Heart left ventricle (tissue), 16 donors: ENCODE data around the gene GADL1. TPM values are rescaled to one million over a fixed set of nuclear protein-coding genes. Genes with fewer than 3 reads are reported as not detected.

ENCODE experiments used
- ATAC-seq, 4 donors: fragments of 200-7000 bp; cut with Tn5 transposase; one replicate each; pipeline ENCODE4 v1.9.1; 2020 to 2022; ENCODE audit warnings: moderate library complexity in 4 of 4, mild to moderate bottlenecking in 3 of 4, moderate number of reproducible peaks in 1 of 4
- DNase-seq, 5 donors: peaks; one replicate each; pipeline ENCODE4 v3.0.0-alpha.2; 2020
- H3K27ac ChIP-seq, 12 donors: fragments of 200-600 bp; sonication (generic) in 4 of 12; one replicate each; pipeline versions ENCODE4 v1.5.0 to v1.8.0; 2016 to 2022; ENCODE audit warnings: mild to moderate bottlenecking in 2 of 12
- H3K27me3 ChIP-seq, 9 donors: fragments of 200-600 bp; sonication (generic) in 2 of 9; one replicate each; pipeline versions ENCODE4 v1.5.1 to v1.8.0; 2016 to 2022; ENCODE audit warnings: mild to moderate bottlenecking in 3 of 9
- H3K36me3 ChIP-seq, 9 donors: fragments of 200-600 bp; sonication (generic) in 2 of 9; one replicate each; pipeline versions ENCODE4 v1.5.0 to v1.8.0; 2018 to 2022; ENCODE audit warnings: mild to moderate bottlenecking in 2 of 9
- H3K4me1 ChIP-seq, 12 donors: fragments of 200-600 bp; sonication (generic) in 4 of 12; one replicate each; pipeline versions ENCODE4 v1.5.0 to v1.8.0; 2016 to 2022; ENCODE audit warnings: mild to moderate bottlenecking in 3 of 12
- H3K4me3 ChIP-seq, 12 donors: fragments of 200-600 bp; sonication (generic) in 4 of 12; one replicate each; pipeline versions ENCODE4 v1.5.0 to v1.8.0; 2017 to 2022; ENCODE audit warnings: mild to moderate bottlenecking in 9 of 12, moderate library complexity in 4 of 12
- H3K9me3 ChIP-seq, 12 donors: fragments of 200-600 bp; sonication (generic) in 4 of 12; one replicate each; pipeline versions ENCODE4 v1.5.0 to v1.8.0; 2016 to 2022; ENCODE audit warnings: mild to moderate bottlenecking in 1 of 12
- CTCF ChIP-seq, 12 donors: fragments of 200-600 bp; sonication (generic) in 4 of 12; IDR thresholded peaks; one replicate each; pipeline versions ENCODE4 v1.5.0 to v1.8.0; 2018 to 2022; ENCODE audit warnings: antibody characterized with exemption in 12 of 12, mild to moderate bottlenecking in 5 of 12
- POLR2A ChIP-seq, 2 donors: fragments of 450-650 bp; IDR thresholded peaks; one replicate each; pipeline ENCODE4 v1.6.1; 2017; ENCODE audit warnings: antibody characterized with exemption in 2 of 2, mild to moderate bottlenecking in 2 of 2, moderate library complexity in 2 of 2
- WGBS, 4 donors: extraction: QIAGEN DNeasy Blood & Tissue Kit in 2 of 4; methylation state at CpG; one replicate each; pipeline versions ENCODE4 v1.1.5 to v1.1.7; 2013 to 2018; 5-methylcytosine and 5-hydroxymethylcytosine counted together
- intact Hi-C, 10 donors: fragments of 100-400 bp; cut with DNase I; formaldehyde crosslinking; loops; one replicate each; pipeline versions ENCODE4 v1.11.1 to v1.14.2; 2022
- polyA plus RNA-seq, 2 donors: library from polyadenylated mRNA; stranded (reverse); fragments of 200-250 nt; gene quantifications; one replicate each; pipeline ENCODE4 v1.2.3, GENCODE V29; 2013
- total RNA-seq, 9 donors: library from RNA; depleted of rRNA in 2 of 9; stranded (reverse); fragments of >200 nt in 2 of 9; fragmentation: NEBNext Ultra II Directional in 3 of 9; extraction: Animal tissue kit (Norgen Biotek cat#: 25700) in 3 of 9; gene quantifications; one replicate each; pipeline versions ENCODE4 v1.1.0 to v1.2.4, GENCODE V29; 2016 to 2023
- donor health status: ischemic (EF 13 %, LVEDD 7.1; RV severe dilation, severe dysfunction).
- donor health status: healthy with polysubstance abuse.
- donor health status: DM: no; HTN: yes; CAD: no.
- donor health status: DM: no; HTN: no; CAD: no.
- donor health status: ischemic (EF 25% LVEDD 6.9; RV normal size, moderate dysfunction).
- donor health status: ischemic (EF 25% LVEDD 5.7; RV mildly dilated, moderate dysfunction).
- donor health status: healthy.
- donor health status: DM: yes; HTN: yes; CAD: no.
- donor health status: ischemic (EF 35%, LVEDD 5.7; RV mildly dilated, moderate dysfunction).
- donor health status: nonischemic (EF 11% LVEDD 7.7; RV severe dilation, severe dysfunction).
- donor health status: DM: yes; HTN: yes; CAD: no.
- donor health status: PGD.
- donor health status: ischemic (EF 29% LVEDD 5.4; RV normal size, mild dysfunction).
- donor health status: nonischemic (EF 23%, LVEDD 6.1; RV moderate dilation, normal function).

The GADL1 gene
- total and polyA plus RNA-seq, 11 donors, result 0.03 to 0.59 (median 0.18) TPM; not detected in 3

GRCh38 chr3:30696403-30696819, 198.1 kb downstream of the GADL1 start:
- ATAC-seq, result peak; percentile 71 to 90 (median 78)
- peaks cover 2 to 51% (median 29%) of the 10 kb centered on the region in 12 donors for H3K4me1 ChIP-seq
- peaks cover 0 to 85% (median 43%) of the 10 kb centered on the region in 9 donors for H3K36me3 ChIP-seq
- intact Hi-C loops, result loop anchor here in 9 of 10 donors (2.0 to 10.0 kb wide), 12 partner anchors 182 to 654 kb away; no protein-coding TSS in a partner anchor
- peak overlapping the region in 8 of 12 donors; percentile 14 to 75 (median 50) for H3K27ac ChIP-seq
- WGBS, 4 donors, result 6 to 12% (median 10%) methylated on average over 3 of the region's 3 CpGs
- TF ChIP-seq CTCF (IDR thresholded peaks at IDR 0.05), result no peak
- no peak for TF ChIP-seq POLR2A (IDR thresholded peaks at IDR 0.05)
- peak in 3 of 5 donors; percentile 26 to 62 (median 36) for DNase-seq
- no peaks in the 10 kb centered on the region for H3K9me3 ChIP-seq
- H3K4me3 ChIP-seq, result no peak overlapping the region
- H3K27me3 ChIP-seq, result no peaks in the 10 kb centered on the region

GRCh38 chr3:30695302-30696061, 199.0 kb downstream of the GADL1 start:
- TF ChIP-seq POLR2A (IDR thresholded peaks at IDR 0.05) (no peak), CTCF (IDR thresholded peaks at IDR 0.05) (no peak)
- Histone ChIP-seq H3K9me3 (no peaks in the 10 kb centered on the region), H3K36me3 (peaks cover 0 to 94% (median 53%) of the 10 kb centered on the region in 9 donors), H3K4me1 (peaks cover 2 to 59% (median 38%) of the 10 kb centered on the region in 12 donors), H3K4me3 (no peak overlapping the region), H3K27me3 (no peaks in the 10 kb centered on the region), H3K27ac (peak overlapping the region in 1 of 12 donors; percentile 52)
- 87 to 92% (median 90%) methylated on average over 6 of the region's 6 CpGs for WGBS, 4 donors
- intact Hi-C loops, result loop anchor here in 9 of 10 donors (2.0 to 10.0 kb wide), 14 partner anchors 177 to 653 kb away; no protein-coding TSS in a partner anchor
- DNase-seq (no peak), ATAC-seq (no peak)

GRCh38 chr3:30694668-30695067, 199.8 kb downstream of the GADL1 start:
- WGBS, 4 donors, result 75 to 81% (median 79%) methylated on average over 3 of the region's 3 CpGs
- TF ChIP-seq POLR2A (IDR thresholded peaks at IDR 0.05) (no peak), CTCF (IDR thresholded peaks at IDR 0.05) (no peak)
- ATAC-seq (no peak), DNase-seq (no peak)
- intact Hi-C loops, result loop anchor here (2.0 to 10.0 kb wide), 22 partner anchors 82 to 652 kb away; partner anchors contain the start of gene TGFBR2 (in 2 of the 10)
- peaks cover 2 to 67% (median 46%) of the 10 kb centered on the region in 12 donors for H3K4me1 ChIP-seq
- H3K9me3 ChIP-seq, result no peaks in the 10 kb centered on the region
- H3K36me3 ChIP-seq, result peaks cover 0 to 94% (median 60%) of the 10 kb centered on the region in 9 donors
- no peak overlapping the region for H3K27ac ChIP-seq
- H3K27me3 ChIP-seq, result no peaks in the 10 kb centered on the region
- H3K4me3 ChIP-seq, result no peak overlapping the region

- 65 to 73% (median 71%) methylated on average over 3 of the region's 3 CpGs for WGBS, 4 donors
- H3K27me3 ChIP-seq, result no peaks in the 10 kb centered on the region
- no peak for ATAC-seq
- no peak overlapping the region for H3K27ac ChIP-seq
- H3K9me3 ChIP-seq, result no peaks in the 10 kb centered on the region
- no peak for DNase-seq
- TF ChIP-seq POLR2A (IDR thresholded peaks at IDR 0.05) (no peak), CTCF (IDR thresholded peaks at IDR 0.05) (no peak)
- H3K4me3 ChIP-seq, result no peak overlapping the region
- H3K36me3 ChIP-seq, result peaks cover 0 to 99% (median 61%) of the 10 kb centered on the region in 9 donors
- intact Hi-C loops, result loop anchor here (2.0 to 10.0 kb wide), 22 partner anchors 82 to 652 kb away; partner anchors contain the start of gene TGFBR2 (in 2 of the 10)
- H3K4me1 ChIP-seq, result peaks cover 2 to 72% (median 51%) of the 10 kb centered on the region in 12 donors
Observed at GRCh38 chr3:30694148-30694547, 200.3 kb downstream of the GADL1 start.
